Activated naive CD8-positive, alpha-beta T cell treated with anti-CD3 and anti-CD28 coated beads for 36 hours (primary cell): ENCODE results near the gene PBX4. TPM values are rescaled to one million over a fixed set of nuclear protein-coding genes. Genes with fewer than 3 reads are reported as not detected.
"Not testable (repeated sequence)": the region's sequence is repeated elsewhere in the genome, so short reads cannot be mapped to it uniquely, and the experiment has no call there.

Experiments
- DNase-seq: peaks from one replicate; pipeline ENCODE4 v3.0.0; 2021
- H3K27ac Mint-ChIP-seq: one replicate; pipeline ENCODE4 v1.8.0; 2022; ENCODE audit warnings: mild to moderate bottlenecking, moderate library complexity, mixed read lengths
- H3K27me3 Mint-ChIP-seq: one replicate; pipeline ENCODE4 v1.8.0; 2022; ENCODE audit warnings: mild to moderate bottlenecking, mixed read lengths
- H3K36me3 Mint-ChIP-seq: one replicate; pipeline ENCODE4 v1.8.0; 2021; ENCODE audit warnings: mild to moderate bottlenecking, mixed read lengths
- H3K4me1 Mint-ChIP-seq: one replicate; pipeline ENCODE4 v1.8.0; 2021; ENCODE audit warnings: mixed read lengths
- H3K4me3 Mint-ChIP-seq: one replicate; pipeline ENCODE4 v1.8.0; 2022; ENCODE audit warnings: mild to moderate bottlenecking, moderate library complexity, mixed read lengths
- H3K9me3 Mint-ChIP-seq: one replicate; pipeline ENCODE4 v1.8.0; 2022; ENCODE audit warnings: mixed read lengths
- total RNA-seq, 2 experiments: library from RNA; stranded (reverse); gene quantifications; one replicate each; pipeline ENCODE4 v1.2.3, GENCODE V29; 2021

Gene PBX4
- 1 to 10 TPM; 8.2 to 9.6 TPM for total RNA-seq

- no peaks in the 10 kb centered on the region for H3K9me3 Mint-ChIP-seq
- H3K4me3 Mint-ChIP-seq, result peak within 1 kb of the TSS; percentile 82
- peak within 1 kb of the TSS; percentile 87 for H3K27ac Mint-ChIP-seq
- peaks cover 39% of the 10 kb centered on the region for H3K4me1 Mint-ChIP-seq
- peak; percentile 99 for DNase-seq
- H3K36me3 Mint-ChIP-seq, result peaks cover 4% of the 10 kb centered on the region
- no peaks in the 10 kb centered on the region for H3K27me3 Mint-ChIP-seq
These were observed at the start of gene PBX4 for GRCh38 chr19:19618219-19619051. PBX4 (minus strand) TSS chr19:19618687; CDS start chr19:19618629, 58 bp downstream.

- not testable (repeated sequence) for H3K4me3 Mint-ChIP-seq, H3K27ac Mint-ChIP-seq
- H3K36me3 Mint-ChIP-seq, result peaks cover 46% of the 10 kb centered on the region
These were observed 47.0 kb upstream of the PBX4 start for GRCh38 chr19:19665420-19665948.

GRCh38 chr19:19663256-19664120 lies 45.0 kb upstream of the PBX4 start, which contains the start of gene ATP13A1:
ATP13A1 (minus strand) TSS chr19:19663676; CDS start chr19:19663666, 10 bp downstream.
- Mint-ChIP-seq H3K9me3 (peaks cover 2% of the 10 kb centered on the region), H3K27me3 (no peaks in the 10 kb centered on the region), H3K4me3 (peak within 1 kb of the TSS; percentile 91), H3K27ac (peak within 1 kb of the TSS; percentile 96), H3K4me1 (peaks cover 38% of the 10 kb centered on the region), H3K36me3 (peaks cover 39% of the 10 kb centered on the region)
- peak; percentile 93 for DNase-seq

More at GRCh38 chr19:19665420-19665948, 47.0 kb upstream of the PBX4 start:
- not testable (repeated sequence) for DNase-seq, H3K27me3 Mint-ChIP-seq, H3K9me3 Mint-ChIP-seq
- H3K4me1 Mint-ChIP-seq, result peaks cover 39% of the 10 kb centered on the region

GRCh38 chr19:19662871-19663255 lies 44.4 kb upstream of the PBX4 start:
- Mint-ChIP-seq H3K36me3 (peaks cover 41% of the 10 kb centered on the region), H3K4me3 (peak overlapping the region; percentile 91), H3K4me1 (peaks cover 33% of the 10 kb centered on the region), H3K27ac (peak overlapping the region; percentile 96), H3K27me3 (no peaks in the 10 kb centered on the region), H3K9me3 (peaks cover 2% of the 10 kb centered on the region)
- no peak for DNase-seq

GRCh38 chr19:19662344-19662743 lies 43.9 kb upstream of the PBX4 start:
- H3K27ac Mint-ChIP-seq, result peak overlapping the region; percentile 96
- H3K9me3 Mint-ChIP-seq, result peaks cover under 1% of the 10 kb centered on the region
- H3K4me3 Mint-ChIP-seq, result peak overlapping the region; percentile 91
- no peak for DNase-seq
- H3K4me1 Mint-ChIP-seq, result peaks cover 28% of the 10 kb centered on the region
- H3K36me3 Mint-ChIP-seq, result peaks cover 38% of the 10 kb centered on the region
- no peaks in the 10 kb centered on the region for H3K27me3 Mint-ChIP-seq

GRCh38 chr19:19661675-19662251 lies 43.3 kb upstream of the PBX4 start:
- peak overlapping the region; percentile 96 for H3K27ac Mint-ChIP-seq
- peak; percentile 49 for DNase-seq
- peak overlapping the region; percentile 91 for H3K4me3 Mint-ChIP-seq
- no peaks in the 10 kb centered on the region for H3K9me3 Mint-ChIP-seq
- H3K4me1 Mint-ChIP-seq, result peaks cover 24% of the 10 kb centered on the region
- no peaks in the 10 kb centered on the region for H3K27me3 Mint-ChIP-seq
- peaks cover 35% of the 10 kb centered on the region for H3K36me3 Mint-ChIP-seq

- Mint-ChIP-seq H3K4me3 (peak overlapping the region; percentile 91), H3K36me3 (peaks cover 35% of the 10 kb centered on the region), H3K9me3 (no peaks in the 10 kb centered on the region), H3K4me1 (peaks cover 23% of the 10 kb centered on the region), H3K27ac (peak overlapping the region; percentile 96), H3K27me3 (no peaks in the 10 kb centered on the region)
- DNase-seq, result no peak
These were observed 42.7 kb upstream of the PBX4 start for GRCh38 chr19:19661141-19661674.

- H3K4me3 Mint-ChIP-seq, result no peak overlapping the region
- peaks cover 38% of the 10 kb centered on the region for H3K36me3 Mint-ChIP-seq
- peaks cover 23% of the 10 kb centered on the region for H3K4me1 Mint-ChIP-seq
- no peaks in the 10 kb centered on the region for H3K27me3 Mint-ChIP-seq
- peak overlapping the region; percentile 38 for H3K27ac Mint-ChIP-seq
- H3K9me3 Mint-ChIP-seq, result no peaks in the 10 kb centered on the region
- DNase-seq, result no peak
These were observed 41.3 kb upstream of the PBX4 start for GRCh38 chr19:19659646-19660245.

- Mint-ChIP-seq H3K4me1 (peaks cover 16% of the 10 kb centered on the region), H3K9me3 (no peaks in the 10 kb centered on the region), H3K36me3 (peaks cover 41% of the 10 kb centered on the region), H3K27me3 (no peaks in the 10 kb centered on the region), H3K4me3 (no peak overlapping the region), H3K27ac (peak overlapping the region; percentile 29)
- no peak for DNase-seq
These were observed 38.9 kb upstream of the PBX4 start for GRCh38 chr19:19657397-19657783.

GRCh38 chr19:19656451-19657396 lies 38.2 kb upstream of the PBX4 start:
- no peaks in the 10 kb centered on the region for H3K9me3 Mint-ChIP-seq
- no peak overlapping the region for H3K4me3 Mint-ChIP-seq
- peaks cover 10% of the 10 kb centered on the region for H3K4me1 Mint-ChIP-seq
- no peaks in the 10 kb centered on the region for H3K27me3 Mint-ChIP-seq
- H3K36me3 Mint-ChIP-seq, result peaks cover 34% of the 10 kb centered on the region
- H3K27ac Mint-ChIP-seq, result no peak overlapping the region
- no peak for DNase-seq

GRCh38 chr19:19655641-19656343 lies 37.3 kb upstream of the PBX4 start:
- H3K36me3 Mint-ChIP-seq, result peaks cover 25% of the 10 kb centered on the region

GRCh38 chr19:19655051-19655594 lies 36.6 kb upstream of the PBX4 start:
- peaks cover 2% of the 10 kb centered on the region for H3K4me1 Mint-ChIP-seq

More at GRCh38 chr19:19655641-19656343, 37.3 kb upstream of the PBX4 start:
- DNase-seq, result no peak
- no peaks in the 10 kb centered on the region for H3K27me3 Mint-ChIP-seq
- H3K4me3 Mint-ChIP-seq, result no peak overlapping the region
- no peak overlapping the region for H3K27ac Mint-ChIP-seq
- peaks cover under 1% of the 10 kb centered on the region for H3K4me1 Mint-ChIP-seq
- no peaks in the 10 kb centered on the region for H3K9me3 Mint-ChIP-seq

More at GRCh38 chr19:19655051-19655594, 36.6 kb upstream of the PBX4 start:
- no peak for DNase-seq
- Mint-ChIP-seq H3K4me3 (no peak overlapping the region), H3K9me3 (no peaks in the 10 kb centered on the region), H3K27ac (no peak overlapping the region), H3K36me3 (peaks cover 26% of the 10 kb centered on the region), H3K27me3 (no peaks in the 10 kb centered on the region)
